LNCaP clone FGC (cell line): ENCODE results near the gene IL13RA1.

Experiments used
- DNase-seq: peaks from one replicate; pipeline ENCODE4 v3.0.0-alpha.2; 2011; ENCODE audit warnings: low read depth
- H3K4me3 ChIP-seq: 2 replicates; pipeline ENCODE4 v1.5.1; 2011; ENCODE audit warnings: mild to moderate bottlenecking, low read depth, low read length, control low read depth
- TF ChIP-seq, protein P1 (sequence below): IDR thresholded peaks from 2 replicates; pipeline ENCODE4 v1.5.1; 2012; ENCODE audit warnings: mild to moderate bottlenecking; ENCODE audit not compliant: control insufficient read depth, insufficient read depth; ENCODE audit errors: extremely low read depth

Gene IL13RA1

GRCh38 chrX:118823263-118824172, 96.1 kb downstream of the IL13RA1 start, which contains the start of gene ZCCHC12:
TSS of gene ZCCHC12 (plus strand) at chrX:118823824. CDS start at chrX:118825245, 1,421 bp downstream.
- DNase-seq = no peak
- H3K4me3 ChIP-seq = no peak within 1 kb of the TSS
- TF ChIP-seq, protein P1, sequence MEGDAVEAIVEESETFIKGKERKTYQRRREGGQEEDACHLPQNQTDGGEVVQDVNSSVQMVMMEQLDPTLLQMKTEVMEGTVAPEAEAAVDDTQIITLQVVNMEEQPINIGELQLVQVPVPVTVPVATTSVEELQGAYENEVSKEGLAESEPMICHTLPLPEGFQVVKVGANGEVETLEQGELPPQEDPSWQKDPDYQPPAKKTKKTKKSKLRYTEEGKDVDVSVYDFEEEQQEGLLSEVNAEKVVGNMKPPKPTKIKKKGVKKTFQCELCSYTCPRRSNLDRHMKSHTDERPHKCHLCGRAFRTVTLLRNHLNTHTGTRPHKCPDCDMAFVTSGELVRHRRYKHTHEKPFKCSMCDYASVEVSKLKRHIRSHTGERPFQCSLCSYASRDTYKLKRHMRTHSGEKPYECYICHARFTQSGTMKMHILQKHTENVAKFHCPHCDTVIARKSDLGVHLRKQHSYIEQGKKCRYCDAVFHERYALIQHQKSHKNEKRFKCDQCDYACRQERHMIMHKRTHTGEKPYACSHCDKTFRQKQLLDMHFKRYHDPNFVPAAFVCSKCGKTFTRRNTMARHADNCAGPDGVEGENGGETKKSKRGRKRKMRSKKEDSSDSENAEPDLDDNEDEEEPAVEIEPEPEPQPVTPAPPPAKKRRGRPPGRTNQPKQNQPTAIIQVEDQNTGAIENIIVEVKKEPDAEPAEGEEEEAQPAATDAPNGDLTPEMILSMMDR = no peak

DNA sequence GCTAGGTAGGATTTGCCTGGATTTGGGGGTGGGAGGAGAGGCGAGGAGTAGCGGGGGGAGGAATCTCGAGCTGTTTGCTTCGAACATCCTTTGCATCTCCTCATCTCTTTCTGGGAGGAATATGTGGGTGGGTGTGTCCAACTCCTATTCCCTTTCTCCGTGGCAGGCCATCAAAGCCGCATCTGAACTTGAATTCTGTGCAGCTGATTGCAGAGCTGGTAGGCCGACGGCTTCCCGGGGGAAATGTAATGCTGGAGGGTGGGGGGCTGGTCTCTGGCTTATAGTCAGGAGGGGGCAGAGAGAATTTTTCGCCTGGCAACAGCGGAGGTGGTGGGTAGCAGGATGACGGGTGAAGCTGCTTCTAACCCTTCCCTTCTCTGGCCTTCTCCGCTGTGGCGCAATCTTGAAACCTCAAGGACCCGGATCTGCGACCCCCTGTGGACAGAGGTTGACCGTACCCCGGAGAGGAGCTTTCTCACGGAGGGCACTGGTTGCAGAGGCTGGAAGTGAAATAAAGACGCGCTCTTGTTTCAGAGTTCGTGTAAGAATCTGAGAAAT, 96.8 kb downstream of the IL13RA1 start:
- no peak for DNase-seq
- H3K4me3 ChIP-seq = no peak overlapping the region
- TF ChIP-seq, protein P1 = no peak

GRCh38 chrX:118825227-118825626, 97.8 kb downstream of the IL13RA1 start:
- DNase-seq = no peak
- TF ChIP-seq, protein P1 = no peak
- H3K4me3 ChIP-seq = no peak overlapping the region

- H3K4me3 ChIP-seq = no peak overlapping the region
- no peak for DNase-seq
- TF ChIP-seq, protein P1 = peak; percentile 40
Measured at GRCh38 chrX:118839334-118839958, 112.0 kb downstream of the IL13RA1 start.
